PC-3 (cell line): ENCODE data around the gene RER1. TPM values are rescaled to one million over a fixed set of nuclear protein-coding genes. Genes with fewer than 3 reads are reported as not detected.

Source experiments
- ATAC-seq: fragments of 200-7000 bp; cut with Tn5 transposase; 2 replicates; pipeline ENCODE4 v1.9.1; 2020; ENCODE audit warnings: mild to moderate bottlenecking, moderate library complexity
- BruUV-seq: library from RNA; stranded (reverse); fragments of 400-500 nt; replicated peaks from 2 replicates; lab custom pipeline; 2021; lab: Mats Ljungman, UMichigan
- CTCF ChIA-PET: fragments of 300-600 bp; sonication (Branson Sonifier 250); formaldehyde crosslinking; loops from one replicate; lab custom pipeline; 2022; ENCODE audit warnings: antibody characterized with exemption; lab: Charles Lee
- POLR2A ChIA-PET: fragments of 300-600 bp; sonication (Branson Sonifier 250); formaldehyde crosslinking; loops from one replicate; lab custom pipeline; 2022; ENCODE audit warnings: antibody characterized with exemption; ENCODE audit not compliant: unreplicated experiment; lab: Charles Lee
- DNase-seq: peaks from one replicate; pipeline ENCODE4 v3.0.0-alpha.2; 2015
- H2AFZ ChIP-seq: fragments of 300-600 bp; sonication (generic); 2 replicates; pipeline ENCODE4 v1.6.0; 2016; ENCODE audit warnings: antibody characterized with exemption, low read length
- H3F3A ChIP-seq: fragments of 300-600 bp; sonication (generic); one replicate; pipeline ENCODE4 v1.6.0; 2017; ENCODE audit warnings: antibody characterized with exemption, low read length, control low read depth, mild to moderate bottlenecking; ENCODE audit not compliant: unreplicated experiment
- H3K27ac ChIP-seq: fragments of 300-600 bp; sonication (generic); 2 replicates; pipeline ENCODE4 v1.5.1; 2016; ENCODE audit warnings: mild to moderate bottlenecking, low read length
- H3K27me3 ChIP-seq: fragments of 300-600 bp; sonication (generic); 2 replicates; pipeline ENCODE4 v1.6.1; 2016; ENCODE audit warnings: low read length, mixed read lengths
- H3K36me3 ChIP-seq: fragments of 300-600 bp; sonication (generic); 2 replicates; pipeline ENCODE4 v1.6.1; 2016; ENCODE audit warnings: low read depth, mixed run types, low read length, mixed read lengths
- H3K4me1 ChIP-seq: fragments of 300-600 bp; sonication (generic); 2 replicates; pipeline ENCODE4 v1.5.1; 2016; ENCODE audit warnings: low read length; ENCODE audit not compliant: insufficient read depth
- H3K4me2 ChIP-seq: fragments of 300-600 bp; sonication (generic); 2 replicates; pipeline ENCODE4 v1.6.0; 2016; ENCODE audit warnings: low read length
- H3K4me3 ChIP-seq: fragments of 300-600 bp; sonication (generic); 2 replicates; pipeline ENCODE4 v1.5.1; 2016; ENCODE audit warnings: mild to moderate bottlenecking, low read length, mixed read lengths
- H3K79me2 ChIP-seq: fragments of 300-600 bp; sonication (generic); 2 replicates; pipeline ENCODE4 v1.6.1; 2017; ENCODE audit warnings: low read length, mixed read lengths
- H3K9ac ChIP-seq: fragments of 300-600 bp; sonication (generic); 2 replicates; pipeline ENCODE4 v1.6.0; 2016; ENCODE audit warnings: mild to moderate bottlenecking, low read length
- H3K9me2 ChIP-seq: fragments of 300-600 bp; sonication (generic); replicated peaks from 2 replicates; pipeline ENCODE4 v1.6.1; 2016; ENCODE audit warnings: mixed run types, low read length, mixed read lengths
- H3K9me3 ChIP-seq: fragments of 300-600 bp; sonication (generic); 2 replicates; pipeline ENCODE4 v1.6.1; 2016; ENCODE audit warnings: low read length, mixed read lengths
- H4K20me1 ChIP-seq: fragments of 300-600 bp; sonication (generic); 2 replicates; pipeline ENCODE4 v1.6.1; 2016; ENCODE audit warnings: low read length, mixed read lengths
- CTCF ChIP-seq: fragments of 300-600 bp; sonication (generic); conservative IDR thresholded peaks from 2 replicates; pipeline ENCODE4 v1.5.1; 2017; ENCODE audit warnings: antibody characterized with exemption, low read depth, mild to moderate bottlenecking, low read length
- EZH2 ChIP-seq: fragments of 300-600 bp; sonication (generic); IDR thresholded peaks from one replicate; pipeline ENCODE4 v1.6.1; 2017; ENCODE audit warnings: antibody characterized with exemption, mild to moderate bottlenecking, low read length; ENCODE audit not compliant: unreplicated experiment
- EZH2phosphoT487 ChIP-seq: fragments of 300-600 bp; sonication (generic); IDR thresholded peaks from 2 replicates; pipeline ENCODE4 v1.6.1; 2018; ENCODE audit warnings: mild to moderate bottlenecking, antibody characterized with exemption, low read length, borderline replicate concordance
- intact Hi-C: fragments of 100-400 bp; cut with micrococcal nuclease; formaldehyde crosslinking; loops from 2 replicates; pipeline ENCODE4 v1.9.0; 2023
- total RNA-seq: library from RNA; depleted of rRNA; stranded (reverse); fragments of >200 nt; gene quantifications from 2 replicates; pipeline ENCODE4 v1.2.3, GENCODE V29; 2014

The RER1 gene
- total RNA-seq, 1 experiment from 2014 or later = 160 TPM

GRCh38 chr1:2381741-2382620 is 9.7 kb upstream of the RER1 start:
- ChIA-PET CTCF (interaction anchor here (0.5 to 1.9 kb wide), 14 partner anchors 9 to 204 kb away, joined by 3 to 62 read pairs (median 4); partner anchors contain the start of genes FAAP20, MORN1 and RER1), POLR2A (interaction anchor here (0.9 to 1.0 kb wide), 3 partner anchors 9 to 187 kb away, joined by 3 to 25 read pairs (median 4); partner anchors contain the start of genes FAAP20, MORN1 and RER1)
- Histone ChIP-seq H3K4me2 (no peak overlapping the region), H2AFZ (peak overlapping the region; percentile 37; the same call in 1 of the 2 replicates), H3K9me2 (no peaks in the 10 kb centered on the region), H3K27ac (no peak overlapping the region), H3K4me1 (no peaks in the 10 kb centered on the region), H4K20me1 (no peaks in the 10 kb centered on the region), H3K9ac (no peak overlapping the region), H3K4me3 (no peak overlapping the region), H3K9me3 (no peaks in the 10 kb centered on the region), H3K79me2 (no peaks in the 10 kb centered on the region), H3K36me3 (no peaks in the 10 kb centered on the region), H3F3A (no peaks in the 10 kb centered on the region), H3K27me3 (no peaks in the 10 kb centered on the region)
- TF ChIP-seq EZH2 (no peak), CTCF (peak; percentile 99)
- ATAC-seq (peak; percentile 97), DNase-seq (peak; percentile 91)
- BruUV-seq = no TSS peak
- intact Hi-C loops = loop anchor here (1.0 to 5.0 kb wide), 3 partner anchors 70 to 187 kb away; no protein-coding TSS in a partner anchor

GRCh38 chr1:2382621-2383361 is 8.8 kb upstream of the RER1 start:
- Histone ChIP-seq H3K9ac (no peak overlapping the region), H3K79me2 (no peaks in the 10 kb centered on the region), H3F3A (no peaks in the 10 kb centered on the region), H3K27ac (no peak overlapping the region), H2AFZ (no peak overlapping the region), H4K20me1 (no peaks in the 10 kb centered on the region), H3K27me3 (no peaks in the 10 kb centered on the region), H3K9me3 (no peaks in the 10 kb centered on the region), H3K36me3 (no peaks in the 10 kb centered on the region), H3K4me1 (no peaks in the 10 kb centered on the region), H3K4me2 (no peak overlapping the region), H3K4me3 (no peak overlapping the region), H3K9me2 (no peaks in the 10 kb centered on the region)
- DNase-seq (peak; percentile 72), ATAC-seq (peak; percentile 67)
- no TSS peak for BruUV-seq
- TF ChIP-seq CTCF (peak; percentile 67), EZH2phosphoT487 (no peak), EZH2 (no peak)
- ChIA-PET CTCF (interaction anchor here (0.6 to 1.9 kb wide), 8 partner anchors 9 to 203 kb away, joined by 3 to 62 read pairs (median 8); partner anchors contain the start of genes FAAP20, MORN1 and RER1), POLR2A (interaction anchor here (1.0 kb wide), 2 partner anchors 8 to 188 kb away, joined by 3 to 25 read pairs; partner anchors contain the start of genes FAAP20, MORN1 and RER1)
- intact Hi-C loops = loop anchor here (5.0 kb wide), 2 partner anchors 70 to 170 kb away; no protein-coding TSS in a partner anchor
